HepG2 (cell line): ENCODE results near the gene STIM1. TPM values are rescaled to one million over a fixed set of nuclear protein-coding genes. Genes with fewer than 3 reads are reported as not detected.

Experiments
- ATAC-seq: fragments of 200-7000 bp; cut with Tn5 transposase; 3 replicates; pipeline ENCODE4 v1.9.1; 2020; ENCODE audit warnings: mild to moderate bottlenecking, moderate library complexity
- BruUV-seq: library from RNA; stranded (reverse); fragments of 400-500 nt; replicated peaks from 2 replicates; lab custom pipeline; 2021; lab: Mats Ljungman, UMichigan
- CTCF ChIA-PET: fragments of 300-600 bp; formaldehyde crosslinking; extraction: SDS; loops from one replicate; lab custom pipeline; 2021; ENCODE audit warnings: low total read pairs, inconsistent platforms, low intra/inter-chr PET ratio; lab: Yijun Ruan, JAX
- POLR2A ChIA-PET: fragments of 350-600 bp; sonication (Branson Sonifier 250); formaldehyde crosslinking; loops from one replicate; lab custom pipeline; 2020; ENCODE audit warnings: antibody characterized with exemption, inconsistent platforms; lab: Yijun Ruan, JAX
- DNase-seq: peaks from one replicate; pipeline ENCODE4 v3.0.0-alpha.2; 2015; ENCODE audit warnings: low spot score
- FAIRE-seq: peaks from 3 replicates; lab custom pipeline; 2011; peaks lifted over from hg19 to GRCh38; lab: Jason Lieb, UNC
- H2AFZ ChIP-seq: one replicate; pipeline ENCODE4 v1.6.1; 2011; ENCODE audit warnings: low read length, inconsistent platforms
- H3K27ac ChIP-seq: fragments of 300-600 bp; 3 replicates; pipeline ENCODE4 v1.8.0; 2011; ENCODE audit warnings: mixed run types, mild to moderate bottlenecking, mixed read lengths, low read length, inconsistent platforms; ENCODE audit not compliant: insufficient read depth; ENCODE audit errors: extremely low read length
- H3K27me3 ChIP-seq, 2 experiments: fragments of 200-600 bp in 1 of 2; 2 replicates in 1 of 2; 3 replicates in 1 of 2; pipeline versions ENCODE4 v1.6.0 to v1.8.0; 2011; ENCODE audit warnings: low read length in 2 of 2, mild to moderate bottlenecking in 2 of 2, moderate library complexity in 2 of 2, inconsistent platforms in 1 of 2; ENCODE audit not compliant: insufficient read depth in 2 of 2, control insufficient read depth in 1 of 2
- H3K36me3 ChIP-seq, 2 experiments: fragments of 200-600 bp in 1 of 2; replicated peaks in 1 of 2; 2 replicates in 1 of 2; 3 replicates in 1 of 2; pipeline versions ENCODE4 v1.5.1 to v1.8.0; 2011; ENCODE audit warnings: low read length in 2 of 2, inconsistent platforms in 1 of 2; ENCODE audit not compliant: insufficient read depth in 2 of 2, control insufficient read depth in 1 of 2
- H3K4me1 ChIP-seq: 2 replicates; pipeline ENCODE4 v1.5.1; 2012; ENCODE audit warnings: low read length, inconsistent platforms; ENCODE audit not compliant: insufficient read depth
- H3K4me2 ChIP-seq: 2 replicates; pipeline ENCODE4 v1.6.0; 2011; ENCODE audit warnings: low read depth, low read length, inconsistent platforms
- H3K4me3 ChIP-seq, 3 experiments: fragments of 200-600 bp in 1 of 3; sonication (generic), shearing (Covaris generic) in 1 of 3; replicated peaks in 1 of 3; 2 replicates each; pipeline ENCODE4 v1.5.1; 2011 to 2016; ENCODE audit warnings: low read length in 3 of 3, inconsistent platforms in 2 of 3, low read depth in 2 of 3, mild to moderate bottlenecking in 2 of 3, control low read depth in 1 of 3, mixed read lengths in 1 of 3; ENCODE audit not compliant: insufficient read depth in 1 of 3
- H3K79me2 ChIP-seq: one replicate; pipeline ENCODE4 v1.6.1; 2011; ENCODE audit warnings: low read length, inconsistent platforms; ENCODE audit not compliant: insufficient read depth
- H3K9ac ChIP-seq: 2 replicates; pipeline ENCODE4 v1.6.0; 2011; ENCODE audit warnings: mild to moderate bottlenecking, low read depth, low read length, inconsistent platforms; ENCODE audit not compliant: insufficient read depth
- H3K9me3 ChIP-seq: 2 replicates; pipeline ENCODE4 v1.5.1; 2012; ENCODE audit warnings: mild to moderate bottlenecking, low read length
- H4K20me1 ChIP-seq: 2 replicates; pipeline ENCODE4 v1.6.0; 2011; ENCODE audit warnings: inconsistent platforms, mild to moderate bottlenecking, low read length, moderate library complexity; ENCODE audit not compliant: insufficient read depth
- ATF5 ChIP-seq: sonication (generic); formaldehyde crosslinking; IDR thresholded peaks from 2 replicates; pipeline ENCODE4 v1.4.0; 2020; ENCODE audit warnings: mild to moderate bottlenecking, low read depth, missing genetic modification reagents
- E2F2 ChIP-seq: sonication (generic); formaldehyde crosslinking; IDR thresholded peaks from 2 replicates; pipeline ENCODE4 v1.4.0; 2020; ENCODE audit warnings: missing genetic modification reagents, borderline replicate concordance
- JUNB ChIP-seq: sonication (generic); formaldehyde crosslinking; IDR thresholded peaks from 2 replicates; pipeline ENCODE4 v1.8.0; 2022; ENCODE audit warnings: missing genetic modification reagents, mild to moderate bottlenecking, borderline replicate concordance
- MBNL3 ChIP-seq: fragments of 250-450 bp; sonication (Bioruptor Pico); conservative IDR thresholded peaks from 2 replicates; pipeline ENCODE4 v1.8.0; 2022; ENCODE audit warnings: mild to moderate bottlenecking, inconsistent platforms
- RORA ChIP-seq: sonication (generic); formaldehyde crosslinking; IDR thresholded peaks from 2 replicates; pipeline ENCODE4 v1.5.0; 2020; ENCODE audit warnings: mild to moderate bottlenecking, missing genetic modification reagents, moderate library complexity
- SNAPC2 ChIP-seq: sonication (generic); formaldehyde crosslinking; IDR thresholded peaks from 2 replicates; pipeline ENCODE4 v1.8.1; 2022; ENCODE audit warnings: mild to moderate bottlenecking, missing genetic modification reagents
- TFE3 ChIP-seq: IDR thresholded peaks from 2 replicates; pipeline ENCODE4 v1.6.1; 2016
- ZBED4 ChIP-seq: sonication (generic); formaldehyde crosslinking; IDR thresholded peaks from 2 replicates; pipeline ENCODE4 v1.4.0; 2020; ENCODE audit warnings: missing genetic modification reagents, borderline replicate concordance
- ZNF441 ChIP-seq: sonication (generic); formaldehyde crosslinking; IDR thresholded peaks from 2 replicates; pipeline ENCODE4 v1.7.0; 2021; ENCODE audit warnings: missing genetic modification reagents, borderline replicate concordance
- ZNF512 ChIP-seq: sonication (generic); formaldehyde crosslinking; IDR thresholded peaks from 2 replicates; pipeline ENCODE4 v1.4.0; 2020; ENCODE audit warnings: mild to moderate bottlenecking, missing genetic modification reagents
- ZNF747 ChIP-seq: sonication (generic); formaldehyde crosslinking; IDR thresholded peaks from 2 replicates; pipeline ENCODE4 v1.8.1; 2023; ENCODE audit warnings: missing genetic modification reagents, mild to moderate bottlenecking, borderline replicate concordance
- ZNF749 ChIP-seq: sonication (generic); formaldehyde crosslinking; IDR thresholded peaks from 2 replicates; pipeline ENCODE4 v1.8.0; 2022; ENCODE audit warnings: mild to moderate bottlenecking, missing genetic modification reagents, moderate library complexity, borderline replicate concordance
- ZNF800 ChIP-seq: sonication (generic); formaldehyde crosslinking; IDR thresholded peaks from 2 replicates; pipeline ENCODE4 v1.4.0; 2020; ENCODE audit warnings: missing genetic modification reagents
- WGBS: methylation state at CpG from one replicate; pipeline ENCODE4 v1.1.6; 2017; ENCODE audit warnings: low lambda C conversion rate; 5-methylcytosine and 5-hydroxymethylcytosine counted together
- in situ Hi-C: cut with HindIII; loops from 2 replicates; pipeline ENCODE4 v1.10.0; 2017; ENCODE audit warnings: low pct_unique_long_range_greater_than_20kb; ENCODE audit not compliant: extremely low pct_ligation_motif_present
- intact Hi-C: fragments of 100-400 bp; cut with micrococcal nuclease; formaldehyde crosslinking; loops from one replicate; pipeline ENCODE4 v1.10.0; 2022; ENCODE audit not compliant: unreplicated experiment
- polyA plus RNA-seq, 8 experiments: library from polyadenylated mRNA; depleted of rRNA in 3 of 8; stranded (reverse) in 7 of 8; unstranded in 1 of 8; fragments of >200 nt; fragmentation: Illumina TruSeq in 4 of 8; extraction: Trizol in 4 of 8; gene quantifications; 2 replicates each; pipeline versions ENCODE4 v1.2.1 to v1.2.3, GENCODE V29; 2011 to 2016; ENCODE audit warnings: low read depth in 4 of 8, missing spikeins in 1 of 8, mixed read lengths in 1 of 8; ENCODE audit not compliant: insufficient read depth in 1 of 8
- total RNA-seq, 5 experiments: library from RNA; depleted of rRNA; stranded (reverse); fragments of >200 nt; fragmentation: Illumina TruSeq; extraction: Trizol; gene quantifications; 2 replicates each; pipeline ENCODE4 v1.2.3, GENCODE V29; 2016; ENCODE audit warnings: low read depth in 1 of 5

Gene STIM1
- total and polyA plus RNA-seq, 2 of the 13 experiments (the other 11 are each of a cell fraction or from before 2014, with no cell fraction given), result 19.2 to 28.5 TPM

- intact Hi-C loops, result no loop called here
- no TSS peak for BruUV-seq
- Histone ChIP-seq H3K4me2 (no peak overlapping the region), H4K20me1 (no peaks in the 10 kb centered on the region), H3K4me3 (no peak overlapping the region), H3K9me3 (no peaks in the 10 kb centered on the region), H3K27ac (no peak overlapping the region), H2AFZ (no peak overlapping the region), H3K4me1 (peaks cover 66% of the 10 kb centered on the region), H3K79me2 (peaks cover 44% of the 10 kb centered on the region), H3K36me3 (no peaks in the 10 kb centered on the region), H3K27me3 (no peaks in the 10 kb centered on the region), H3K9ac (no peak overlapping the region)
- no peak for FAIRE-seq
- DNase-seq, result no peak
- ATAC-seq, result no peak
- ChIA-PET CTCF (no interaction called here), POLR2A (interaction anchor here (3.0 kb wide), 1 partner anchor 53 kb away, joined by 33 read pairs; the partner anchor contains the start of gene STIM1)
- 98% methylated on average over 2 of the region's 2 CpGs for WGBS
- in situ Hi-C loops, result no loop called here
- TF ChIP-seq ZNF800 (CRISPR knock-in tag) (no peak), ZNF747 (CRISPR knock-in tag) (no peak), RORA (CRISPR knock-in tag) (no peak), MBNL3 (CRISPR knock-in tag) (no peak), ZNF512 (CRISPR knock-in tag) (no peak), ZNF441 (no peak), E2F2 (CRISPR knock-in tag) (no peak), ZBED4 (CRISPR knock-in tag) (no peak), JUNB (CRISPR knock-in tag) (no peak), SNAPC2 (CRISPR knock-in tag) (no peak), TFE3 (no peak), ZNF749 (CRISPR knock-in tag) (no peak), ATF5 (CRISPR knock-in tag) (no peak)
These were observed 52.1 kb downstream of the STIM1 start for GRCh38 chr11:3907590-3907989.
